Measurements from ENCODE around the gene ZFP36. TPM values are rescaled to one million over a fixed set of nuclear protein-coding genes. Genes with fewer than 3 reads are reported as not detected.
A peak's percentile ranks its signal among the peaks of the same experiment; 100 is the strongest.

The ZFP36 gene
- total and polyA plus RNA-seq, 12 donors: 5.7 to 193 (median 86.7) TPM

GRCh38 chr19:39386557-39386956 is 20.1 kb upstream of the ZFP36 start:
- Histone ChIP-seq H3K36me3 (replicated peaks in 1 of 2) (peaks cover 0 to 72% of the 10 kb centered on the region in 2 donors), H3K4me3 (no peak overlapping the region), H3K27ac (no peak overlapping the region), H3K27me3 (no peaks in the 10 kb centered on the region), H3K4me1 (replicated peaks in 1 of 2) (peaks cover 9 to 10% of the 10 kb centered on the region in 2 donors), H3K9me3 (replicated peaks in 1 of 3) (no peaks in the 10 kb centered on the region)
- no peak for TF ChIP-seq POLR2A (IDR thresholded peaks at IDR 0.05)
- TF ChIP-seq CTCF (IDR thresholded peaks at IDR 0.05): no peak
- DNase-seq: no peak
- intact Hi-C loops (cut with DNase I): no loop called here
- 83 to 89% (median 84%) methylated on average over 7 of the region's 7 CpGs for WGBS, 4 donors

GRCh38 chr19:39388657-39389056 is 18.0 kb upstream of the ZFP36 start:
- WGBS, 4 donors: 54 to 78% (median 70%) methylated on average over 5 of the region's 5 CpGs
- Histone ChIP-seq H3K36me3 (replicated peaks in 1 of 2) (peaks cover 0 to 54% of the 10 kb centered on the region in 2 donors), H3K9me3 (replicated peaks in 1 of 3) (no peaks in the 10 kb centered on the region), H3K27me3 (no peaks in the 10 kb centered on the region), H3K4me1 (replicated peaks in 1 of 2) (peaks cover 13 to 17% of the 10 kb centered on the region in 2 donors), H3K27ac (peak overlapping the region in 1 of 5 donors; percentile 5), H3K4me3 (no peak overlapping the region)
- DNase-seq: no peak
- intact Hi-C loops (cut with DNase I): no loop called here
- no peak for TF ChIP-seq POLR2A (IDR thresholded peaks at IDR 0.05)
- TF ChIP-seq CTCF (IDR thresholded peaks at IDR 0.05): no peak

- WGBS, 4 donors: 51 to 61% (median 58%) methylated on average over 11 to 13 of the region's 13 CpGs
- H3K36me3 ChIP-seq (replicated peaks in 1 of 2): peaks cover 0 to 55% of the 10 kb centered on the region in 2 donors
- no peak for DNase-seq
- H3K27ac ChIP-seq: peak overlapping the region in 4 of 5 donors; percentile 93 to 100 (median 98)
- no peaks in the 10 kb centered on the region for H3K9me3 ChIP-seq (replicated peaks in 1 of 3)
- H3K27me3 ChIP-seq: no peaks in the 10 kb centered on the region
- TF ChIP-seq POLR2A (IDR thresholded peaks at IDR 0.05): no peak
- H3K4me3 ChIP-seq: peak overlapping the region in 2 of 4 donors; percentile 69 to 97
- intact Hi-C loops (cut with DNase I): no loop called here
- peaks cover 13 to 17% of the 10 kb centered on the region in 2 donors for H3K4me1 ChIP-seq (replicated peaks in 1 of 2)
Measured at GRCh38 chr19:39389631-39390414, 16.8 kb upstream of the ZFP36 start.

GRCh38 chr19:39390451-39390750 is 16.2 kb upstream of the ZFP36 start:
- DNase-seq: peak in 4 of 7 donors; percentile 61 to 90 (median 74)
- no peaks in the 10 kb centered on the region for H3K27me3 ChIP-seq
- intact Hi-C loops (cut with DNase I): no loop called here
- H3K4me1 ChIP-seq (replicated peaks in 1 of 2): peaks cover 13 to 17% of the 10 kb centered on the region in 2 donors
- 0 to 2% (median 1%) methylated on average over 3 to 10 of the region's 10 CpGs for WGBS, 4 donors
- peak overlapping the region; percentile 3 to 97 (median 71) for H3K4me3 ChIP-seq
- no peaks in the 10 kb centered on the region for H3K9me3 ChIP-seq (replicated peaks in 1 of 3)
- peak overlapping the region; percentile 64 to 100 (median 97) for H3K27ac ChIP-seq
- TF ChIP-seq POLR2A (IDR thresholded peaks at IDR 0.05) (no peak), CTCF (IDR thresholded peaks at IDR 0.05) (no peak)
- peaks cover 0 to 50% of the 10 kb centered on the region in 2 donors for H3K36me3 ChIP-seq (replicated peaks in 1 of 2)

All from adrenal gland (tissue), 12 donors.